Upper lobe of right lung (tissue), 1 donor: ENCODE measurements around the gene HSF4. TPM values are rescaled to one million over a fixed set of nuclear protein-coding genes. Genes with fewer than 3 reads are reported as not detected.
A peak's percentile ranks its signal among the peaks of the same experiment; 100 is the strongest.

Experiments
- ATAC-seq: fragments of 200-7000 bp; cut with Tn5 transposase; one replicate; pipeline ENCODE4 v1.9.1; 2020; ENCODE audit warnings: mild to moderate bottlenecking, moderate library complexity
- DNase-seq: peaks from one replicate; pipeline ENCODE4 v3.0.0-alpha.2; 2020
- H3K27ac ChIP-seq: fragments of 200-600 bp; one replicate; pipeline ENCODE4 v1.8.0; 2022
- H3K27me3 ChIP-seq: fragments of 200-600 bp; one replicate; pipeline ENCODE4 v1.8.0; 2022; ENCODE audit warnings: mild to moderate bottlenecking
- H3K36me3 ChIP-seq: fragments of 200-600 bp; one replicate; pipeline ENCODE4 v1.8.0; 2022
- H3K4me1 ChIP-seq: fragments of 200-600 bp; one replicate; pipeline ENCODE4 v1.8.0; 2022
- H3K4me3 ChIP-seq: fragments of 200-600 bp; one replicate; pipeline ENCODE4 v1.8.0; 2022; ENCODE audit warnings: mild to moderate bottlenecking
- H3K9me3 ChIP-seq: fragments of 200-600 bp; one replicate; pipeline ENCODE4 v1.8.0; 2022
- CTCF ChIP-seq: fragments of 200-600 bp; IDR thresholded peaks from one replicate; pipeline ENCODE4 v1.8.0; 2022; ENCODE audit warnings: antibody characterized with exemption
- intact Hi-C: fragments of 100-400 bp; cut with DNase I; formaldehyde crosslinking; loops from one replicate; pipeline ENCODE4 v1.11.0; 2022
- total RNA-seq: library from RNA; stranded (reverse); fragmentation: NEBNext Ultra II Directional; extraction: Animal tissue kit (Norgen Biotek cat#: 25700); gene quantifications from one replicate; pipeline ENCODE4 v1.2.1, GENCODE V29; 2021
- donor health status: DM: no; HTN: yes; CAD: no; lungs with severe emphysema.

HSF4 gene
- total RNA-seq, 1 donor from 2014 or later: 87.8 TPM

- intact Hi-C loops: no loop called here
- ATAC-seq (no peak), DNase-seq (no peak)
- H3K27me3 ChIP-seq: no peaks in the 10 kb centered on the region
- H3K27ac ChIP-seq: peak overlapping the region; percentile 6
- H3K36me3 ChIP-seq: peaks cover 26% of the 10 kb centered on the region
- no peaks in the 10 kb centered on the region for H3K9me3 ChIP-seq
- peak overlapping the region; percentile 36 for H3K4me3 ChIP-seq
- TF ChIP-seq CTCF: no peak
- H3K4me1 ChIP-seq: peaks cover 29% of the 10 kb centered on the region
These were observed 26.2 kb downstream of the HSF4 start for GRCh38 chr16:67190448-67191399.

GRCh38 chr16:67191411-67191994 is 27.0 kb downstream of the HSF4 start:
- Histone ChIP-seq H3K27me3 (no peaks in the 10 kb centered on the region), H3K27ac (no peak overlapping the region), H3K36me3 (peaks cover 34% of the 10 kb centered on the region), H3K4me1 (peaks cover 27% of the 10 kb centered on the region), H3K4me3 (peak overlapping the region; percentile 99), H3K9me3 (no peaks in the 10 kb centered on the region)
- DNase-seq (no peak), ATAC-seq (no peak)
- intact Hi-C loops: no loop called here
- TF ChIP-seq CTCF: no peak

- TF ChIP-seq CTCF: no peak
- Histone ChIP-seq H3K4me1 (peaks cover 27% of the 10 kb centered on the region), H3K4me3 (peak within 1 kb of the TSS; percentile 99), H3K9me3 (no peaks in the 10 kb centered on the region), H3K36me3 (peaks cover 40% of the 10 kb centered on the region), H3K27me3 (no peaks in the 10 kb centered on the region), H3K27ac (peak within 1 kb of the TSS; percentile 82)
- ATAC-seq (peak; percentile 97), DNase-seq (peak; percentile 96)
- intact Hi-C loops: no loop called here
These were observed 27.6 kb downstream of the HSF4 start, which contains the start of gene E2F4 for GRCh38 chr16:67191995-67192681. Gene E2F4 (plus strand): TSS chr16:67192155. CDS start chr16:67192228, 73 bp downstream.

GRCh38 chr16:67192781-67193361 is 28.3 kb downstream of the HSF4 start:
- ATAC-seq: no peak
- no peaks in the 10 kb centered on the region for H3K9me3 ChIP-seq
- TF ChIP-seq CTCF: no peak
- H3K4me1 ChIP-seq: peaks cover 28% of the 10 kb centered on the region
- peak overlapping the region; percentile 99 for H3K4me3 ChIP-seq
- peak overlapping the region; percentile 82 for H3K27ac ChIP-seq
- H3K27me3 ChIP-seq: no peaks in the 10 kb centered on the region
- intact Hi-C loops: no loop called here
- DNase-seq: no peak
- H3K36me3 ChIP-seq: peaks cover 48% of the 10 kb centered on the region

GRCh38 chr16:67193536-67193935 is 29.0 kb downstream of the HSF4 start:
- H3K27ac ChIP-seq: no peak overlapping the region
- intact Hi-C loops: no loop called here
- H3K9me3 ChIP-seq: no peaks in the 10 kb centered on the region
- H3K4me1 ChIP-seq: peaks cover 35% of the 10 kb centered on the region
- H3K36me3 ChIP-seq: peaks cover 54% of the 10 kb centered on the region
- H3K27me3 ChIP-seq: no peaks in the 10 kb centered on the region
- TF ChIP-seq CTCF: no peak
- peak overlapping the region; percentile 99 for H3K4me3 ChIP-seq
- DNase-seq (no peak), ATAC-seq (no peak)
